ENCODE data around the gene OR10G4.
"Not testable (repeated sequence)": the region's sequence is repeated elsewhere in the genome, so short reads cannot be mapped to it uniquely, and the experiment has no call there.

OR10G4 gene

GRCh38 chr11:124012697-124013096 lies at the start of gene OR10G4:
Gene OR10G4, plus strand, starts transcription at chr11:124012997. Its CDS starts 2,578 bp downstream, at chr11:124015575.
- DNase-seq (ENCODE audit: low read depth), result no peak

GRCh38 chr11:123973816-123974215 lies 39.0 kb upstream of the OR10G4 start:
- no peak for DNase-seq (ENCODE audit: low read depth)

- no peak for DNase-seq (ENCODE audit: low read depth)
Observed at GRCh38 chr11:123976770-123977560, 35.8 kb upstream of the OR10G4 start.

- DNase-seq (ENCODE audit: low read depth), result no peak
Observed at GRCh38 chr11:123977731-123978347, 35.0 kb upstream of the OR10G4 start, which contains the start of gene OR10S1. Gene OR10S1, minus strand, starts transcription at chr11:123977781. Its CDS starts 117 bp downstream, at chr11:123977664.

GRCh38 chr11:123979311-123979710 lies 33.5 kb upstream of the OR10G4 start:
- DNase-seq (ENCODE audit: low read depth), result no peak

- DNase-seq (ENCODE audit: low read depth), result no peak
Observed at GRCh38 chr11:123995119-123995518, 17.7 kb upstream of the OR10G4 start, which contains the start of gene OR10G6. Gene OR10G6, minus strand, starts transcription at chr11:123995161. Its CDS starts 0 bp downstream, at chr11:123995161.

GRCh38 chr11:124015837-124016236 lies 3.0 kb downstream of the OR10G4 start:
- DNase-seq (ENCODE audit: low read depth), result not testable (repeated sequence)

GRCh38 chr11:124026498-124026897 lies 13.7 kb downstream of the OR10G4 start, which contains the start of gene OR10G8:
Gene OR10G8, plus strand, starts transcription at chr11:124026798. Its CDS starts 2,825 bp downstream, at chr11:124029623.
- no peak for DNase-seq (ENCODE audit: low read depth)

GRCh38 chr11:124036666-124037065 lies 23.9 kb downstream of the OR10G4 start:
- DNase-seq (ENCODE audit: low read depth), result no peak

- DNase-seq (ENCODE audit: low read depth), result no peak
Observed at GRCh38 chr11:124039557-124039956, 26.8 kb downstream of the OR10G4 start.

- no peak for DNase-seq (ENCODE audit: low read depth)
Observed at GRCh38 chr11:124041254-124041653, 28.5 kb downstream of the OR10G4 start, which contains the start of gene OR10G7. Gene OR10G7, minus strand, starts transcription at chr11:124041325. Its CDS starts 2,324 bp downstream, at chr11:124039001.

- no peak for DNase-seq (ENCODE audit: low read depth)
Observed at GRCh38 chr11:124043420-124043819, 30.6 kb downstream of the OR10G4 start.

- DNase-seq (ENCODE audit: low read depth), result no peak
Observed at GRCh38 chr11:124050748-124051147, 38.0 kb downstream of the OR10G4 start.

GRCh38 chr11:124052966-124053365 lies 40.2 kb downstream of the OR10G4 start:
- no peak for DNase-seq (ENCODE audit: low read depth)
